GM19438 (cell line): ENCODE data around the gene PPIL1.

Experiments
- ATAC-seq: cut with Tn5 transposase; IDR thresholded peaks from one replicate; pipeline ENCODE4 v1.9.1; 2021; ENCODE audit warnings: low read depth; ENCODE audit not compliant: unreplicated experiment

Gene PPIL1

DNA sequence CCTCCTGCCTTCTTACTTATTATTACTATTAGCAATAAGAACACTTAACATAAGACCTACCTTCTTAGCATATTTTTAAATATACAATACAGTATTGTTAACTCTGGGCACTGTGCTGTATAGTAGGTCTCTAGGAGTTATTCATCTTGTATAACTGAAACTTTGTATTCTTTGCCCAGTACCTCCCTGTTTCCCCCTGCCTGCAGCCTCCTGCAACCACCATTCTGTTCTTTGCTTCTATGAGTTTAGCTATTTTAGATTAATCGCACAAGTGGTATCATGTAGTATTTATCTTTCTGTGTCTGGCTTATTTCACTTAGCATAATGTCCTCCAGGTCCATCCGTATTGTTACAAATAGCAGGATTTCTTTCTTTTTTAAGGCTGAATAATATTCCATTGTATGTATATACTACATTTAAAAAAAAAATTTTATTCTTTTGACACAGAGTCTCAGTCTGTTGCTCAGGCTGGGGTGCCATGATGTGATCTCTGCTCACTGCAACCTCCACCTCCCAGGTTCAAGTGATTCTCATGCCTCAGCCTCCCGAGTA is 15.6 kb upstream of the PPIL1 start:
- no peak for ATAC-seq

DNA sequence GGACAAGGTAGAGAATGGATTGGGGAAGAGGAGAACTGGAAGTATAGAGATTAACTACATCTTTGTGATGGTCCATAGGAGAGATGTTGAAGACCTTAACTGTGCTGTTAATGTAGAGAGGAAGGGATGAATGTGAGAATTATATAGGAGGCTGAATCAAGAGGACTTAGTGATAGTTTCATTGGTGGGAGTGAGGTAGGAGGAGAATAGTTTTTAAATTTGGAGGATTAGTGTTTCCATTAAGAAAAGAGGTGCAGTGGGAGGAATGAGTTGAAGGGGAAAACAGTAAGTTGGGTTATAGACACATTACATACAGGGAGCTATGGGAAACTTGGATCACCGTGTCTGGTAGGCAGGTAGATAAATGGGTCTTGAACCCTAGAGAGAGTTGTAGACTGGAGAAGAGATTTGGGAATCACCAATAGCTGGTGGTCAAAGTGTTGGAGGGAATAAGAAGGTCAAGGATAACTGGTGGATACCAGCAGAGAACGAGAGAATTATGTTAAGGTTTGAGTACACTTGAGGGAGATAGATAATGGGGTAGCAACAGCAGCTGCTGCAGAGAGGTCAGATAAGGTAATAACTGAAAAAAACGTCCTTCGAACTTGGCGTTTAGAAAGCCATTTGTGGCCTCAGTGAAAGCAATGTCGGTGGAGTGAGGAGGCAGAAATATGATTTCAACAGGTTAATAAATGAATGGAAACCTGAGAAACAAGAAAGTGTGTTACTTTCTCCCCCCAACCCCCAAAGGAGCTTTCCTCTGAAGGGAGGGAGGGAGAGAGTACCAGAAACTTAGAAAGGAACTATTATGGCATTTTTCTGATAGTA is 14.3 kb upstream of the PPIL1 start:
- ATAC-seq = no peak

DNA sequence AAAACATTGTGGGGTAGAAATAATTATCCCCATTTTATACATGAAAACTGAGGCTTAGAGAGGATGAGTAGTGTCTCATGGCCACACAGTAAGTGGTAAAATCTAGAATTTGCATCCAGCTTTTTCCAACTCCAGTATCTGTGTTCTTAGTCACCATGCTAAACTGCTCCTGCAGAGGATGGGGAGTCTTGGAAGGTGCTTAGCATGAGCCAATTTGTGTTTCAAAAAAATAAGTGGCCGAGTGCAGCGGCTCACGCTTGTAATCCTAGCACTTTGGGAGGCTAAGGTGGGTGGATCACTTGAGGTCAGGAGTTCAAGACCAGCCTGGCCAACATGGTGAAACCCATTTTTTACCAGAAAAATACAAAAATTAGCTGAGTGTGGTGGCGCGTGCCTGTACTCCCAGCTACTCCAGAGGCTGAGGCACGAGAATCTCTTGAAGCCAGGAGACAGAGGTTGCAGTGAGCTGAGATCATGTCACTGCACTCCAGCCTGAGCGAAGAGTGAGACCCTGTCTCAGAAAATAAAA is 13.6 kb upstream of the PPIL1 start:
- ATAC-seq = no peak

DNA sequence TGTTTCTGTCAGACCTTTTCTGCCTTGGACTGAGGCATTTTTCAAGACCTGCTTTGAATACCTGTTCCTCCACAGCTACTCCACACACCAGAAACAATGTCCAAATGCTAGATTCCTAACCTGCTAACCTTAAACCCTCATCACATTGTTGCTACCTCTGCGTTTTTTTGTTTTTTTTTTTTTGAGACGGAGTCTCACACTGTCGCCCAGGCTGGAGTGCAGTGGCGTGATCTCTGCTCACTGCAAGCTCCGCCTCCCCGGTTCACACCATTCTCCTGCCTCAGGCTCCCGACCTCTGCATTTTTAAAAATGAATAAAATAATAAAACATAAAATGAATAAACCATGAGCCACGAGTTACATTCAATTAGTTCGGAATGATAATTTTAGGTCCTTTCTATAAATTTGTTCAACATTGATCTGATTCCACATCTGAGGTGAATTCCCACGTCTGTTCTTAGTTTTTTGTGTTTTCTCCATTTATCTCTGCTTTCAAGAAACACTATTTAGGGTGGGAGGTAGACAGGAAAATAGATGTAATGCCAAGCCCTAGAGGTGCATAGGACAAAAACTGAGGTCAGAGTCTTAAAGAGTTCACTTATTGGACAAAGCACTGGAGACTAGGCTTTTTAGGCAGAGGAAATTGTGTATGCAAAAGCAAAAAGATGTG is 12.5 kb upstream of the PPIL1 start:
- ATAC-seq = no peak

DNA sequence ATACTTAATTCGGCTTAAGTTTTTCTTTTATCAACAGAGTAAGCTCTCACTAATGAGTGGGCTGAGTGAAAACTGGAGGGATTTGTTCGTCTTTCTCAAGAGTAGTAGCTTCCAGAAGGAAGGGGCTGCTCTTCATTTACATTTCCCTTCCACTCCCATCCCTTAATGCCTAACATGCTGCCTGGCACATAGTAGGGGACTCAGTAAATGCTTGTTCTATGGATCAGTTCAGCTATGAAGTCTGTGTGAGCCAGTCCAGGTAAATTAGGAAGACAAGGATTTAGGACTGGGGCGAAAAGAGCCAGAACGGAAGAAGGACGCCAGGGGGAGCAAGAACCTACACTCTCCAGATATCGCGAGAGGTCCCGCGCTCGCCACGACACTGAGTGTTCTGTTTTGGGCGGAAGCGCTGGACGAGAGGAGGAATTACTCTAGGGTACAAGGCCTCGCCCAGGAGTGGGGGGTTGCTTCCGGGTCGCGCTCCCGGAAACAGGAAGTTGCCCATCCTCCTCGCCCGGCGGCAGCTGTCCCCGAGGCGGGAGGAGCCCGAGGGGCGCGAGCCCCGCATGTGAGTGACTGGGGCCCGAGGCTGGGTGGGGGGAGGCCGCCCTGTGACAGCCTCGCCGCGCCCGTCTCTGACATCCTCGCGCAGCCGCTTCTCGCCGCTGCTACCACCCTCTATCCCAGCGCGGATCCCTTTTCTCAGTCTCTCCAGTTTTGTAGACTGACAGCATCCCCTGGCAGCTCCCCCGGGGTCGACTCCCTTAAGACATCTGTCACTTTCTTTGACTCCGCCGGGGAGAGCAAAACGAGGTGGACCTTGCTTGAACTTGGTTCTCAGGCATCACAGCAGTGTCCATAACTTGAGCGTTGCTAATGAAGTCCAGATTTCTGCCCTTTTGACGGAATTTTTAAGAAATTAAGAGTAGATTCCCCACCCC is 11.1 kb upstream of the PPIL1 start, which contains the start of gene C6orf89:
Gene C6orf89, plus strand, starts transcription at position 492 of the 941 bp plus-strand sequence. CDS start 13,493 bp downstream, outside the sequence.
- ATAC-seq = peak; percentile 97

DNA sequence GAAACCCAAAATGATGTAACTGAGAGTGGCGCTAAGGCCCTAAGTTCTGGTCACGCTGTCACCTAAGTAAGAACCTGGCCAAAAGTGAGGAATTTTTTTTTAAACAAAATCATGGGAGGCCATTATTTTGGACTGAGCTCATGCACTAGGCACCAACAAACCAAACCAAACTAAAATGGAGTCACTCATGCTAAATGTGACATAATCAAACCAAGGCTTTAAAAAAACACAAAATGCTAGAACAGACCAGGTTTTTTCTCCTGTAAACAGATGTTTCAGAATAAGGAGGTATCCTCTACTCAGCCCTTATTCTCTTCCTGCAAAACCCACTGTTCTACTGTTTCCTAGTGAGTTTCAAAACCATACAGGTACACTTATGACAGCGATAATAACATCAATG is 10.0 kb upstream of the PPIL1 start:
- ATAC-seq = no peak

DNA sequence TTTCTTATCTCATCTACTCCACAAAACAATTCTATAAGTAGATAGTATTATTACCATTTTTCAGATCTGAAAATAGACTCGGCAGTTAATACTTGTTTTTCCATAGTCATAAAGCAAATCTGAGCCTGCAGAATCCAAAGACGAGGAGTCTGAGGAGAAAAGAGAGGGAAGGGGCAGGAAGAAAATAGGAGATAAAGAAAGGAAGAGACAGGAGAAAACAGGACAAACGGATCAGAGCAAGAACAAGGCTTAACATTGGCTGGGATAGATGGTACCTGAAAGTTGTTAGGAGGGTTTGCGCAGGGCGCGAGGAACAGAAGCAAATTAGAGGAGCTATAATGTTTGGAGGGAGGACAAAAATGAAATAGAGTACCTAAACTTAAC is 639 bp upstream of the PPIL1 start:
- ATAC-seq = no peak

DNA sequence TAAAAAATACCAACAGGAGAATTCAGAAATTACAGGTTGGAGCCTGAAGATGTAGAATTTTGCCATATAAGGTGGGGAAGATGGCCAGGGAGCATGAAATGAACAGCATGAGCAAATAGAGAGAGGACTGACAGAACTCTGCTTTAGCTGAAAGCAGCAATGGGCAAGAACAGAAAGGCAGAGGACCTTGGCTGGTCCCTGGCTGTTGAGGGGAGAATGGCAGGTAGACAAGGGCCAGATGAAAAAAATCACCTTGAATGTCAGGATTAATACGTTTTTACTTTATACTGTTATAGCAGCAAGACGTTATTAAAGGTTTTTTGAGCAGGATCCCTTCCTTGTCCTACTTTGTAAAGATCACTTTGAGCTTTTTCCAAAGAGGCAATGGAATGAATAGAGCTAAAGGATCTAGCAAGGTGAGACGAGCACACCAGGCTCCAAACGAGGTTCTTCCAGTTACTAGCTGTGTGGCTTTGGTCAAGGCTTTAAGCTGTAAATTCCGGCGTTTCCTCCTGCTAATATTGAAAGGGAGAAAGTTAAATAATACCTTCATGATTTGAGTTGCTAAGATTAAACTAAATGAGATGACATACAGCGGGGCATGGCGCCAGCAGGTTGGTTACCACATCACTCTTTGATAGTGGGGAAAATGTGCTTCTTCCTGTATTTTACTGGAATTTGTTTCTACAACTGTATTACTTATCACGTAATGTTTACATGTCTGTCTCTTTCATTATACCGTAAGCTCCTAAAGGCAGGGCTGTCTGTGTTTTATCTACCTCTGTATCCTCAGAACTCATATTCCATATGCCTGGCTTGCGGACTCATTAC is 776 bp downstream of the PPIL1 start:
- no peak for ATAC-seq

DNA sequence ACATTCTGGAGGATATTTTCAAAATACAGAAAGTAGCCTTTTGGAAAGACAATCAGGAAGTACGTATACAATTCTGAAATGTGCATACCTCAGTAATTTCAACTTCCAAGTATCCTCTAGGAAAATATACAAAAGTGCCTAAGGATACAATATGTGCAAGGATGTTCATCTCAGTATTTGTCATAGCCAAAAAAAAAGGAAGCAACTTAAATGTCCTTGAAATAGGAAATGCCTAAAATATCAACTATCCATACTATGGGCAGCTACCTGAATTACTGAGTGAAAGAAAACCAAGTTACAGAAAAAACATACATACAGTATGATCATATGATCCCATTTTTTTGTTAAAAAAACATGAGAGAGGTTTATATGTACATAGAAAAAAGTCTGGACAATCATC is 1.5 kb downstream of the PPIL1 start:
- ATAC-seq = no peak

DNA sequence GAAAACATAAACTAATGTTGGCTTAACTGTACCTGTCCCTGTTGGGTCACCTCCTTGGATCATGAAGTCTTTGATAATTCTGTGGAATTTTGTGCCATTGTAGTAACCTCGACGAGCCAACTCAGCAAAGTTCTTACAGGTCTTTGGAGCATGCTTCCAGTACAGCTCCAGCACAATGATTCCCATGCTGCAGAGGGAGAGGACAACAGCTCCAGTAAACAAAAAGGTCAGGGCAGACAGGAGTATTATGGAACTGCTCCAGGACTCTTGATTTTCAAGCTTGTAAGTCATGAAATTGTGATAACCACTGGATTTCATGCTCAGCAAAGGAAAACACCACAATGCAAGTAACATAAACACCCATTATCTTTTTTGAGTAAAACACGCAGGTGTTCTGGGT is 2.9 kb downstream of the PPIL1 start:
- no peak for ATAC-seq

DNA sequence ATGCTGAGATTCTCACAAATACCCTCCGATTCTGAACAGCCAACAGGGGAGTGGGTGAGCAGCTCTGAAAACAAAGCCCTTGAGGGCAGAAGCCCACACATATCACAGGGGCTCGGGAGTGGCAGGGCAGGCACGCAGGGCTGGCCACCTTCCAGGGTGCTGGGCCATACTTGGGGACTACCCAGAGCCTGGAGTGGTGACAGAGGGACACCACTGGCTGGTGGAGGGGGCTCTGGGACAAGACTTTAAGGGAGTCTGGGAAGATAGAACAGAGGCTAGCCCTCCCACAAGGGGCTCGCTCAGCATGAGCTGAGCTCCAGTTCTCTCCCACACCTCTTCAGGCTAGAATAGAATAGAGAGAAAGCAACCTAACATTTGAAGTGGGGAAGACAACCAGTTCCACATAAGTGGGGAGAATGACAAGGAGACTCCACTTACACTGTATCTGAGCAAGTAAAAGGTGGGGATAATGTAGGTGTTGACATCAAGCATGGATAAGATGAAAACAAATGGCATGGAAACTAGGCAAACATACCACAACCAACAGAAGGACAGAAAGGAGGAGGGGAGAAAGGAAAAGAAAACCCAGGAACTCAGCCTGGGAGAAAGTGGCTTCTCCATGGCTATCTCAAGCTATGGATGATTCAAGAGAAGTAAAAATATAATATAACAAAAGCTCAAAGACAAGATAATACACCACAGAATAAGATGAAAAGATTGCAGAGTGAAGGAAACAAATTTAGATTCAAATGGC is 7.0 kb downstream of the PPIL1 start:
- no peak for ATAC-seq

DNA sequence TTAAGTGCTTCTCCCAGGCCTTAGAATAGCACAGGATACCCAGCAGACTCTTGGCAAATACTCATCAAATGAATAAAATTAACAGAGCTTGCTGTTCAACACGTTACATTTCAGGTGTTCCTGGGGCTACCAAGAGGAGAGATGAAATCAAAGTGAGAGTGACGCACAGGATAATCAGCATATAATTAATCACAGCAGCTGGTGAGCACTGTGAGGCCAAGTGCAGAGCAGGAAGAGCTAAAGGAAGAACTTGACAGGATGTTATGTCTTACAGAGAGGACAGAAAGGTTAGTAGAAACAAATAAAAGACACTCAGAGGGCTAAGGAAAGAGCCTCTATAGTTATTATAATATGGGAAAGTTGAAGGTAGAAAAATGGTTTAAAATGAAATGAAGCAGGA is 8.8 kb downstream of the PPIL1 start:
- ATAC-seq = no peak

DNA sequence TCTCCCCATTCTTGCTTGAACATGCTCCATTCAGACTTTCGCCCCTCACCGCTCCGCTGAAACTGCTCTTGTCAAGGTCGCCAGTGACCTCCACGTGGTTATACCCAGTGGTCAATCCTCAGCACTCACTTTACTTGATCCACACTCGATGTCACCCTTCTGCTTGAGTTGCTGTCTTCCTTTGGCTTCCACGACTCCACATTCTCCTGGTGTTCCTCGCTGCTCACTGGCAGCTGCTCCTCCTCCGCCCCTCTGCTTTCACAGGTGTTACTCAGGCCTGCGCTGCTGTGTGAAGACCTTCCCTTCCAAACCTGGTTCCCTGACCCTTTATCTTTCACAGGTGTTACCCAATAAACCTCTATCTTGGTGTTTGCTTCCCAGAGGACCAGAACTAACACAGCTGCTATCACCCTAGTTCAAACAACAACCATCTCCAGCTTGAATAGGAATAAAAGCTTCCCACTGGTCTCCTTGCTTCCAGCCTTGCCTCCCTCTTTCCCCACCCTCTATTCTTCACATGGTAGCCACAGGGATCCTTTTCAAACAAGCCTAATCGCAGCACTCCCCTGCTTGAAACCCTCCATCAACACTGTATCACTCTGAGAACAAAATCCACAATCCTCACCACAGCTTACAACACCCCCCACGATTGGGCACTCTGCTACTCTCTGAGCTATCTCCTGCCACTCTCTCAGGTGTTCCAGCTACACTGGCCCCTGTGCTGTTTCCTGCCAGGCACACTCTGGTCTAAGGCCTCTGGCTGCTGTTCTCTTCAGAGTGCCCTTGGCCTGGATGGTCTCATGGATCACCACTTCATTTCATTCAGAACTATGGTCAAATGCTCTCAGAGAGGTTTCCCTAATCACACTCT is 10.7 kb downstream of the PPIL1 start:
- ATAC-seq = no peak

DNA sequence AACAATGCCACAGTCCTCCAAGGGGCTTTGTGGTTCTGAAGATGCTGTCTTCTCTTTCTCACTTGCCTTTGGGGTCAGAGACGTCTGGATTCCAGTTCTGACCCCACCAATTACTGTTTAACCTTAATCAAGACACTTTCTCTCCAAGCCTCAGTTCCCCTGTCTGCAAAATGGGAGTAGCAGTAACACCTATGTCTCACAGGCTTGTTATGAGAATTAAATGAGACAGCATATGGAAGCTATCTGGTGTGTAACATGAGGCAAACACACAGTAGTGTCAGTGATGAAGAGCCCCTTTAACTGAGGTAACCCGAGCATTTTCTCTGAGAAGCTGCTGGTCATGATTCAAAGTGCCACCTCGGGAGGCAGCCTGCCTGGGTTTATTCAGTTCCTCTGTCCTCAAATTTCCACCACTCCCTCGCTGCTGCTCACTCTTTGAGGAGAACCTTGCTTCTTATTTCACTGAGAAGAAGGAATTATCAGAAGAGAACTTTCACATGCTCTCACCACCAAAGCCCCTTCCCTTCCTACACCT is 11.7 kb downstream of the PPIL1 start:
- ATAC-seq = no peak

DNA sequence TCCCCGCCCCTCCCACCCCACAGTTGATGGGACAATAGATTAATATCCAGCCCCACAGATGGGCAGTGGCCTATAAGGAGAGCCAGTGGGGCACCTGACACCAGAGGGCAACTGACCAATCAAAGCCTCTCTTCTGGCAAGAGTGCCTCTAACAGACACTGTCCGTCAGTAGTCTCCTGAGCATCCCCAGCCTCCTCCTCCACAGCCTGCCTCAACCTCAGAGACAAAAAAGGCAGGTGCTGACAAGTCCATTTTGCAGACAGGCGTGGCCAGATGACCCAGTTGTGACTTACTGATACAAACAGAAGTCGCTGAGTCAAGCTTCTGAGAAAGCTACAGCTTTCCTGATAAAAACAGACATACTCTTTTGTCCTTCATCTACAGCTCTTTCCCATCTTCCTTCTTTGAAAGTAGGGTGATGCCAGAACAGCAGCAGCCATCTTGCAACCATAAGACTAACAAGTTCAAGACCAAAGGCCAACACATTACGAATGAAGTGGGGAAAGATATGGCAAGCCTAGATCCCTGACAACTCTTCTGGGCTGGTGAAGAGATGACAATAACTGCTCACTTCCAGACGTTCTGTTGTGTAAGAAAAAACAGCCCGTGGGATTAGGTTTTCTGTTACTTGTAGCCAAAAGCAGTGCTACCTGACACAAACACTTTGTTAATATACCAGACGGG is 12.3 kb downstream of the PPIL1 start:
- ATAC-seq = no peak

DNA sequence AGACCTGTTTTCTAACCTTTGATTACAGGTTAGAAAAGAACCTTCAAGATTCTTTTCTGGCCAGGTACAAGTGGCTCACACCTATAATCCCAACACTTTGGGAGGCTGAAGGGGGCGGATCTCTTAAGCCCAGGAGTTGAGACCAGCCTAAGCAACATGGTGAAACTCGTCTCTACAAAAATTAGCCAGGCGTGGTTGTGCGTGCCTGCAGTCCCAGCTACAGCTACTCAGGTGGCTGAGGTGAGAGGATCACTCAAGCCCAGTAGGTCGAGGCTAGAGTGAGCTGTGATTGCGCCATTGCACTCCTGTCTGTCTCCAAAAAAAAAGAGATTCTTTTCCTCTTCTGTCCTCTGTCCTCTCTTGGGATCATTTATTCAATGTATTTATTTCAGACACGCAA is 14.5 kb downstream of the PPIL1 start:
- ATAC-seq = no peak

DNA sequence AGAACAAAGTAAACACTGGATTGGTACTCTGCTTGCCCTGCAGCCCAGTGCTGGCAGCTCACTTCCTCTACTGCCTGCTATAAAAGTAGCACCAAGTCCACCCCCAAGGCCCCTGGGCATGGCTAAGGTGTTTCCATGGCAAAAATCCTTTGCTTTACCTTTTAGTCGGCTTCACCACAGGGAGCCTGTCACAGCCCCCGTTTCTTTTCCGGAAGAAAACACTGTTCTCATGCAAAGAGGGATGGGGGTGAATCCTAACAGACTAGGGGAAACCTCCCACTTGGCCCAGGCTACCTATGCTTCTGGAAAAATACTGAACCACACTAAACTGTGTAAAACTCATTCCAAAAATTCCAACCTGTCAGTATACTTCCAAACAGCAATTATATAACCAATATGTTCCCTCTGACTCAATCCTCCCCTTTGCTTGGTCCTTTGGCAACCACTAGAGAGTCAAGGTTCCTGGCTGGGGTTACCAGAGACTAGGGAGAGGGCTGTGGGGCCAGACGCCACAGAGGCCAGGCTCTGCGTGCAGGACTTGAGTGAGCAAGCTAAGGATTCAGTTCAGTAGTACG is 16.1 kb downstream of the PPIL1 start:
- ATAC-seq = no peak
